ENCODE results near the gene LRRC8E.

Gene LRRC8E

GRCh38 chr19:7859831-7860713 is 28.2 kb upstream of the LRRC8E start:
- no peaks in the 10 kb centered on the region for H3K27me3 ChIP-seq (ENCODE audit: insufficient read depth, low read length, poor library complexity, severe bottlenecking)
- no peak overlapping the region for H3K4me2 ChIP-seq (ENCODE audit: low read depth, low read length, poor library complexity, severe bottlenecking)
- H3F3A ChIP-seq (ENCODE audit: low read depth) = no peaks in the 10 kb centered on the region
- no peak for TF ChIP-seq CTCF (conservative IDR thresholded peaks at IDR 0.05; ENCODE audit: low read length)
- TF ChIP-seq EZH2phosphoT487 (IDR thresholded peaks at IDR 0.05; ENCODE audit: borderline replicate concordance) = no peak
- no peaks in the 10 kb centered on the region for H4K20me1 ChIP-seq (ENCODE audit: insufficient read depth, low read length, poor library complexity, severe bottlenecking)
- H2AFZ ChIP-seq (ENCODE audit: low read length) = no peak overlapping the region
- H3K9me3 ChIP-seq (ENCODE audit: insufficient read depth, low read depth, low read length) = no peaks in the 10 kb centered on the region
- H3K4me1 ChIP-seq (ENCODE audit: insufficient read depth, low read length, poor library complexity, severe bottlenecking) = no peaks in the 10 kb centered on the region
- H3K4me3 ChIP-seq (ENCODE audit: low read length, poor library complexity, severe bottlenecking) = no peak overlapping the region
- H3K9ac ChIP-seq (ENCODE audit: low read depth, low read length, poor library complexity, severe bottlenecking) = no peak overlapping the region
- H3K79me2 ChIP-seq (ENCODE audit: insufficient read depth, low read length) = no peaks in the 10 kb centered on the region
- H3K9me2 ChIP-seq (replicated peaks; ENCODE audit: low read depth, low read length) = no peaks in the 10 kb centered on the region
- no peaks in the 10 kb centered on the region for H3K36me3 ChIP-seq (ENCODE audit: insufficient read depth, low read length)

GRCh38 chr19:7860714-7861618 is 27.3 kb upstream of the LRRC8E start:
- Histone ChIP-seq H3K79me2 (ENCODE audit: insufficient read depth, low read length) (no peaks in the 10 kb centered on the region), H4K20me1 (ENCODE audit: insufficient read depth, low read length, poor library complexity, severe bottlenecking) (no peaks in the 10 kb centered on the region), H3K9me2 (replicated peaks; ENCODE audit: low read depth, low read length) (no peaks in the 10 kb centered on the region), H3F3A (ENCODE audit: low read depth) (no peaks in the 10 kb centered on the region), H3K4me2 (ENCODE audit: low read depth, low read length, poor library complexity, severe bottlenecking) (no peak overlapping the region), H3K9ac (ENCODE audit: low read depth, low read length, poor library complexity, severe bottlenecking) (no peak overlapping the region), H3K9me3 (ENCODE audit: insufficient read depth, low read depth, low read length) (no peaks in the 10 kb centered on the region), H3K4me3 (ENCODE audit: low read length, poor library complexity, severe bottlenecking) (no peak overlapping the region), H3K36me3 (ENCODE audit: insufficient read depth, low read length) (no peaks in the 10 kb centered on the region), H3K27me3 (ENCODE audit: insufficient read depth, low read length, poor library complexity, severe bottlenecking) (no peaks in the 10 kb centered on the region), H3K4me1 (ENCODE audit: insufficient read depth, low read length, poor library complexity, severe bottlenecking) (no peaks in the 10 kb centered on the region), H2AFZ (ENCODE audit: low read length) (no peak overlapping the region)
- no peak for TF ChIP-seq CTCF (conservative IDR thresholded peaks at IDR 0.05; ENCODE audit: low read length)
- no peak for TF ChIP-seq EZH2phosphoT487 (IDR thresholded peaks at IDR 0.05; ENCODE audit: borderline replicate concordance)

GRCh38 chr19:7861619-7862412 is 26.5 kb upstream of the LRRC8E start:
- Histone ChIP-seq H3K9me2 (replicated peaks; ENCODE audit: low read depth, low read length) (no peaks in the 10 kb centered on the region), H3K4me3 (ENCODE audit: low read length, poor library complexity, severe bottlenecking) (no peak overlapping the region), H3K79me2 (ENCODE audit: insufficient read depth, low read length) (no peaks in the 10 kb centered on the region), H3F3A (ENCODE audit: low read depth) (no peaks in the 10 kb centered on the region), H3K4me2 (ENCODE audit: low read depth, low read length, poor library complexity, severe bottlenecking) (no peak overlapping the region), H3K36me3 (ENCODE audit: insufficient read depth, low read length) (no peaks in the 10 kb centered on the region), H2AFZ (ENCODE audit: low read length) (no peak overlapping the region), H3K27me3 (ENCODE audit: insufficient read depth, low read length, poor library complexity, severe bottlenecking) (no peaks in the 10 kb centered on the region), H4K20me1 (ENCODE audit: insufficient read depth, low read length, poor library complexity, severe bottlenecking) (no peaks in the 10 kb centered on the region), H3K9ac (ENCODE audit: low read depth, low read length, poor library complexity, severe bottlenecking) (no peak overlapping the region), H3K4me1 (ENCODE audit: insufficient read depth, low read length, poor library complexity, severe bottlenecking) (no peaks in the 10 kb centered on the region), H3K9me3 (ENCODE audit: insufficient read depth, low read depth, low read length) (no peaks in the 10 kb centered on the region)
- TF ChIP-seq EZH2phosphoT487 (IDR thresholded peaks at IDR 0.05; ENCODE audit: borderline replicate concordance) (no peak), CTCF (conservative IDR thresholded peaks at IDR 0.05; ENCODE audit: low read length) (no peak)
